ENCODE results near the gene GAST. TPM values are rescaled to one million over a fixed set of nuclear protein-coding genes. Genes with fewer than 3 reads are reported as not detected.

Gene GAST
- total and polyA plus RNA-seq, 9 of the 15 experiments (the other 6 are each of a cell fraction or from before 2014, with no cell fraction given): not detected

- no peak for TF ChIP-seq TCF3 (CRISPR knock-in tag; IDR thresholded peaks at IDR 0.05)
- 0 out of 2 replicates have a peak, but pooled peaks have one; percentile 7 for TF ChIP-seq ZBTB2 (IDR thresholded peaks at IDR 0.05)
- TF ChIP-seq, protein P1, sequence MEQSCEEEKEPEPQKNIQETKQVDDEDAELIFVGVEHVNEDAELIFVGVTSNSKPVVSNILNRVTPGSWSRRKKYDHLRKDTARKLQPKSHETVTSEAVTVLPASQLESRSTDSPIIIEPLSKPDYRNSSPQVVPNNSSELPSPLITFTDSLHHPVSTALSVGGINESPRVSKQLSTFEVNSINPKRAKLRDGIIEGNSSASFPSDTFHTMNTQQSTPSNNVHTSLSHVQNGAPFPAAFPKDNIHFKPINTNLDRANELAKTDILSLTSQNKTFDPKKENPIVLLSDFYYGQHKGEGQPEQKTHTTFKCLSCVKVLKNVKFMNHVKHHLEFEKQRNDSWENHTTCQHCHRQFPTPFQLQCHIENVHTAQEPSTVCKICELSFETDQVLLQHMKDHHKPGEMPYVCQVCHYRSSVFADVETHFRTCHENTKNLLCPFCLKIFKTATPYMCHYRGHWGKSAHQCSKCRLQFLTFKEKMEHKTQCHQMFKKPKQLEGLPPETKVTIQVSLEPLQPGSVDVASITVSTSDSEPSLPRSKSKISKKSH (CRISPR knock-in tag; IDR thresholded peaks at IDR 0.05): peak; percentile 95
- TF ChIP-seq, protein P2, sequence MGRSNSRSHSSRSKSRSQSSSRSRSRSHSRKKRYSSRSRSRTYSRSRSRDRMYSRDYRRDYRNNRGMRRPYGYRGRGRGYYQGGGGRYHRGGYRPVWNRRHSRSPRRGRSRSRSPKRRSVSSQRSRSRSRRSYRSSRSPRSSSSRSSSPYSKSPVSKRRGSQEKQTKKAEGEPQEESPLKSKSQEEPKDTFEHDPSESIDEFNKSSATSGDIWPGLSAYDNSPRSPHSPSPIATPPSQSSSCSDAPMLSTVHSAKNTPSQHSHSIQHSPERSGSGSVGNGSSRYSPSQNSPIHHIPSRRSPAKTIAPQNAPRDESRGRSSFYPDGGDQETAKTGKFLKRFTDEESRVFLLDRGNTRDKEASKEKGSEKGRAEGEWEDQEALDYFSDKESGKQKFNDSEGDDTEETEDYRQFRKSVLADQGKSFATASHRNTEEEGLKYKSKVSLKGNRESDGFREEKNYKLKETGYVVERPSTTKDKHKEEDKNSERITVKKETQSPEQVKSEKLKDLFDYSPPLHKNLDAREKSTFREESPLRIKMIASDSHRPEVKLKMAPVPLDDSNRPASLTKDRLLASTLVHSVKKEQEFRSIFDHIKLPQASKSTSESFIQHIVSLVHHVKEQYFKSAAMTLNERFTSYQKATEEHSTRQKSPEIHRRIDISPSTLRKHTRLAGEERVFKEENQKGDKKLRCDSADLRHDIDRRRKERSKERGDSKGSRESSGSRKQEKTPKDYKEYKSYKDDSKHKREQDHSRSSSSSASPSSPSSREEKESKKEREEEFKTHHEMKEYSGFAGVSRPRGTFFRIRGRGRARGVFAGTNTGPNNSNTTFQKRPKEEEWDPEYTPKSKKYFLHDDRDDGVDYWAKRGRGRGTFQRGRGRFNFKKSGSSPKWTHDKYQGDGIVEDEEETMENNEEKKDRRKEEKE (IDR thresholded peaks at IDR 0.05; ENCODE audit: borderline replicate concordance in 1 of 2, control insufficient read depth in 1 of 2, low read depth in 2 of 2, low read length in 1 of 2): peak in 1 of 2 experiments; percentile 99; a peak in 2 of 4 replicates
- no peak for TF ChIP-seq MIER1 (IDR thresholded peaks at IDR 0.05; ENCODE audit: low read depth)
- no peak for TF ChIP-seq SAP30 (IDR thresholded peaks at IDR 0.05; ENCODE audit: borderline replicate concordance, insufficient read depth, low read depth, low read length, poor library complexity, severe bottlenecking)
- no peak for TF ChIP-seq SRSF9 (IDR thresholded peaks at IDR 0.05; ENCODE audit: borderline replicate concordance, low read depth, low read length)
- TF ChIP-seq ATF2 (CRISPR knock-in tag; IDR thresholded peaks at IDR 0.05): no peak
- no peak for TF ChIP-seq NFYB (IDR thresholded peaks at IDR 0.05; ENCODE audit: extremely low read depth, insufficient read length)
- TF ChIP-seq, protein P3, sequence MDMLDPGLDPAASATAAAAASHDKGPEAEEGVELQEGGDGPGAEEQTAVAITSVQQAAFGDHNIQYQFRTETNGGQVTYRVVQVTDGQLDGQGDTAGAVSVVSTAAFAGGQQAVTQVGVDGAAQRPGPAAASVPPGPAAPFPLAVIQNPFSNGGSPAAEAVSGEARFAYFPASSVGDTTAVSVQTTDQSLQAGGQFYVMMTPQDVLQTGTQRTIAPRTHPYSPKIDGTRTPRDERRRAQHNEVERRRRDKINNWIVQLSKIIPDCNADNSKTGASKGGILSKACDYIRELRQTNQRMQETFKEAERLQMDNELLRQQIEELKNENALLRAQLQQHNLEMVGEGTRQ (CRISPR knock-in tag; IDR thresholded peaks at IDR 0.05): no peak
- TF ChIP-seq RERE (CRISPR knock-in tag; IDR thresholded peaks at IDR 0.05; ENCODE audit: borderline replicate concordance): no peak
- TF ChIP-seq ZNF561 (CRISPR knock-in tag; conservative IDR thresholded peaks at IDR 0.05): peak; percentile 96
These were observed 33.7 kb upstream of the GAST start (continued) for GRCh38 chr17:41678411-41678906.
